IMR-90 (cell line): ENCODE results near the gene MRPL38. TPM values are rescaled to one million over a fixed set of nuclear protein-coding genes. Genes with fewer than 3 reads are reported as not detected.

Source experiments
- ATAC-seq: fragments of 200-7000 bp; cut with Tn5 transposase; 2 replicates; pipeline ENCODE4 v1.9.1; 2020; ENCODE audit warnings: low read depth, mild to moderate bottlenecking, moderate library complexity
- BruUV-seq: library from RNA; stranded (reverse); fragments of 400-500 nt; replicated peaks from 2 replicates; lab custom pipeline; 2021; lab: Mats Ljungman, UMichigan
- CTCF ChIA-PET: fragments of 300-600 bp; formaldehyde crosslinking; extraction: SDS; loops from one replicate; lab custom pipeline; 2021; ENCODE audit warnings: antibody characterized with exemption; lab: Yijun Ruan, JAX
- POLR2A ChIA-PET: fragments of 300-600 bp; sonication (Branson Sonifier 250); formaldehyde crosslinking; loops from one replicate; lab custom pipeline; 2022; ENCODE audit warnings: antibody characterized with exemption; ENCODE audit not compliant: unreplicated experiment; lab: Charles Lee
- DNase-seq: peaks from one replicate; pipeline ENCODE4 v3.0.0; 2013
- H2AFZ ChIP-seq: replicated peaks from 2 replicates; pipeline ENCODE3; 2013; ENCODE audit warnings: low read length, mild to moderate bottlenecking; ENCODE audit not compliant: poor library complexity
- H2AK5ac ChIP-seq: 2 replicates; pipeline ENCODE4 v1.6.1; 2013; ENCODE audit warnings: low read depth, low read length, inconsistent platforms
- H2AK9ac ChIP-seq: replicated peaks from 2 replicates; pipeline ENCODE3; 2013; ENCODE audit warnings: mild to moderate bottlenecking, low read depth, low read length, moderate library complexity; ENCODE audit not compliant: poor library complexity
- H2BK120ac ChIP-seq: 2 replicates; pipeline ENCODE4 v1.6.1; 2013; ENCODE audit warnings: low read depth, low read length, inconsistent platforms
- H2BK15ac ChIP-seq: 3 replicates; pipeline ENCODE4 v1.6.1; 2013; ENCODE audit warnings: low read depth, low read length, inconsistent platforms
- H2BK20ac ChIP-seq: 2 replicates; pipeline ENCODE4 v1.6.1; 2013; ENCODE audit warnings: low read depth, mild to moderate bottlenecking, inconsistent platforms, low read length, moderate library complexity
- H2BK5ac ChIP-seq: 2 replicates; pipeline ENCODE4 v1.6.1; 2013; ENCODE audit warnings: mild to moderate bottlenecking, low read depth, low read length, inconsistent platforms; ENCODE audit not compliant: poor library complexity, severe bottlenecking
- H3K14ac ChIP-seq: replicated peaks from 2 replicates; pipeline ENCODE4 v1.6.1; 2013; ENCODE audit warnings: low read depth, low read length, inconsistent platforms
- H3K18ac ChIP-seq: 2 replicates; pipeline ENCODE4 v1.6.1; 2013; ENCODE audit warnings: low read depth, low read length, control low read depth
- H3K23ac ChIP-seq: 2 replicates; pipeline ENCODE4 v1.6.1; 2013; ENCODE audit warnings: low read depth, low read length, inconsistent platforms
- H3K27ac ChIP-seq: 2 replicates; pipeline ENCODE4 v1.5.1; 2013; ENCODE audit warnings: mild to moderate bottlenecking, control low read depth, low read length; ENCODE audit not compliant: insufficient read depth
- H3K27me3 ChIP-seq: 2 replicates; pipeline ENCODE4 v1.6.1; 2013; ENCODE audit warnings: low read length; ENCODE audit not compliant: control insufficient read depth, insufficient read depth
- H3K36me3 ChIP-seq: 2 replicates; pipeline ENCODE4 v1.6.1; 2013; ENCODE audit warnings: low read length, mixed read lengths; ENCODE audit not compliant: control insufficient read depth, insufficient read depth
- H3K4ac ChIP-seq: 2 replicates; pipeline ENCODE4 v1.6.1; 2013; ENCODE audit warnings: low read depth, low read length, inconsistent platforms
- H3K4me1 ChIP-seq: 2 replicates; pipeline ENCODE4 v1.6.1; 2013; ENCODE audit warnings: low read length, mixed read lengths; ENCODE audit not compliant: control insufficient read depth, insufficient read depth
- H3K4me2 ChIP-seq: 2 replicates; pipeline ENCODE4 v1.6.1; 2013; ENCODE audit warnings: low read depth, mild to moderate bottlenecking, control low read depth, low read length, moderate library complexity
- H3K4me3 ChIP-seq: 2 replicates; pipeline ENCODE4 v1.5.1; 2013; ENCODE audit warnings: low read depth, mild to moderate bottlenecking, control low read depth, low read length, moderate library complexity; ENCODE audit not compliant: insufficient read depth
- H3K56ac ChIP-seq: 2 replicates; pipeline ENCODE4 v1.6.1; 2013; ENCODE audit warnings: low read length, inconsistent platforms; ENCODE audit not compliant: insufficient read depth; ENCODE audit errors: extremely low read depth
- H3K79me1 ChIP-seq, 2 experiments: 2 replicates each; pipeline ENCODE4 v1.6.1; 2013; ENCODE audit warnings: low read length in 2 of 2, inconsistent platforms in 1 of 2, low read depth in 1 of 2
- H3K9ac ChIP-seq: 2 replicates; pipeline ENCODE4 v1.6.1; 2013; ENCODE audit warnings: low read depth, low read length, control low read depth
- H3K9me1 ChIP-seq: 2 replicates; pipeline ENCODE4 v1.6.1; 2013; ENCODE audit warnings: low read length, inconsistent platforms; ENCODE audit not compliant: insufficient read depth
- H3K9me3 ChIP-seq: 2 replicates; pipeline ENCODE4 v1.6.1; 2013; ENCODE audit warnings: low read length; ENCODE audit not compliant: control insufficient read depth, insufficient read depth
- H4K20me1 ChIP-seq: 2 replicates; pipeline ENCODE4 v1.6.1; 2013; ENCODE audit warnings: low read length, inconsistent platforms; ENCODE audit not compliant: insufficient read depth
- H4K5ac ChIP-seq: 2 replicates; pipeline ENCODE4 v1.6.1; 2013; ENCODE audit warnings: mild to moderate bottlenecking, low read depth, low read length, control low read depth
- H4K8ac ChIP-seq, 2 experiments: 2 replicates each; pipeline ENCODE4 v1.6.1; 2013; ENCODE audit warnings: low read depth in 2 of 2, low read length in 2 of 2, control low read depth in 1 of 2, inconsistent platforms in 1 of 2
- H4K91ac ChIP-seq: 2 replicates; pipeline ENCODE4 v1.6.1; 2013; ENCODE audit warnings: low read depth, low read length, inconsistent platforms; ENCODE audit not compliant: insufficient read depth
- BHLHE40 ChIP-seq: fragments of 150-350 bp; IDR thresholded peaks from 2 replicates; pipeline ENCODE4 v1.6.1; 2016; ENCODE audit warnings: mild to moderate bottlenecking, low read depth, low read length
- CEBPB ChIP-seq: IDR thresholded peaks from 2 replicates; pipeline ENCODE4 v1.6.1; 2012; ENCODE audit warnings: low read depth, low read length, improper control_type of control experiment
- CHD1 ChIP-seq: IDR thresholded peaks from 2 replicates; pipeline ENCODE4 v1.6.1; 2012; ENCODE audit warnings: low read depth, low read length, improper control_type of control experiment
- FOS ChIP-seq: fragments of 150-350 bp; IDR thresholded peaks from 2 replicates; pipeline ENCODE4 v1.6.1; 2016; ENCODE audit warnings: low read depth, low read length
- MAFK ChIP-seq: IDR thresholded peaks from 2 replicates; pipeline ENCODE4 v1.6.1; 2012; ENCODE audit warnings: low read depth, low read length, improper control_type of control experiment
- MAZ ChIP-seq: IDR thresholded peaks from 2 replicates; pipeline ENCODE4 v1.6.1; 2012; ENCODE audit warnings: low read depth, mild to moderate bottlenecking, low read length, improper control_type of control experiment, moderate library complexity, borderline replicate concordance
- MXI1 ChIP-seq: IDR thresholded peaks from 2 replicates; pipeline ENCODE4 v1.6.1; 2012; ENCODE audit warnings: low read depth, mild to moderate bottlenecking, low read length, moderate library complexity, borderline replicate concordance
- NFE2L2 ChIP-seq: fragments of 150-350 bp; IDR thresholded peaks from 2 replicates; pipeline ENCODE4 v1.6.1; 2016; ENCODE audit warnings: low read depth, mild to moderate bottlenecking, low read length
- POLR2A ChIP-seq: IDR thresholded peaks from 2 replicates; pipeline ENCODE4 v1.6.1; 2012; ENCODE audit warnings: mild to moderate bottlenecking, low read depth, low read length
- RAD21 ChIP-seq: IDR thresholded peaks from 2 replicates; pipeline ENCODE4 v1.6.1; 2012; ENCODE audit warnings: low read length, improper control_type of control experiment
- RCOR1 ChIP-seq: IDR thresholded peaks from 2 replicates; pipeline ENCODE4 v1.6.1; 2012; ENCODE audit warnings: mild to moderate bottlenecking, low read length, improper control_type of control experiment; ENCODE audit not compliant: insufficient replicate concordance
- SMC3 ChIP-seq: fragments of 150-350 bp; IDR thresholded peaks from 2 replicates; pipeline ENCODE4 v1.6.1; 2016; ENCODE audit warnings: low read depth, mild to moderate bottlenecking, antibody characterized with exemption, low read length, moderate library complexity
- WGBS, 2 experiments: methylation state at CpG; one replicate each; pipeline versions ENCODE4 v1.1.5 to v1.1.7; 2013; ENCODE audit warnings: missing lambda C conversion rate in 2 of 2; ENCODE audit not compliant: insufficient read length in 1 of 2; ENCODE audit errors: extremely low coverage in 2 of 2; 5-methylcytosine and 5-hydroxymethylcytosine counted together
- dilution Hi-C: fragments of 300-500 bp; cut with HindIII; formaldehyde crosslinking; loops from one replicate; pipeline ENCODE4 v1.14.3; 2018; ENCODE audit warnings: low sequenced_read_pairs; ENCODE audit not compliant: unreplicated experiment
- in situ Hi-C: fragments of 300-500 bp; cut with MboI; formaldehyde crosslinking; loops from 3 replicates; pipeline ENCODE4 v1.14.3; 2019; ENCODE audit warnings: low sequenced_read_pairs, inconsistent platforms, mixed read lengths
- intact Hi-C: fragments of 100-400 bp; cut with micrococcal nuclease; formaldehyde crosslinking; loops from 2 replicates; pipeline ENCODE4 v1.10.0; 2022
- polyA plus RNA-seq, 3 experiments: library from polyadenylated mRNA; depleted of rRNA; stranded (reverse); fragments of >200 nt; gene quantifications; 2 replicates each; pipeline ENCODE4 v1.2.3, GENCODE V29; 2012; ENCODE audit warnings: low replicate concordance in 1 of 3
- total RNA-seq: library from RNA; depleted of rRNA; stranded (reverse); fragments of >200 nt; gene quantifications from 2 replicates; pipeline ENCODE4 v1.2.3, GENCODE V29; 2012
- TF ChIP-seq, protein P1 (sequence below): fragments of 150-350 bp; IDR thresholded peaks from 2 replicates; pipeline ENCODE4 v1.6.1; 2017; ENCODE audit warnings: mild to moderate bottlenecking, antibody characterized with exemption, low read length, low read depth
- TF ChIP-seq, protein P2 (sequence below): conservative IDR thresholded peaks from 2 replicates; pipeline ENCODE4 v1.5.1; 2012; ENCODE audit warnings: mild to moderate bottlenecking, low read depth, low read length, improper control_type of control experiment

Gene MRPL38
- total and polyA plus RNA-seq, 2 of the 4 experiments (the other 2 are of a cell fraction): 13.3 to 42.5 TPM

DNA sequence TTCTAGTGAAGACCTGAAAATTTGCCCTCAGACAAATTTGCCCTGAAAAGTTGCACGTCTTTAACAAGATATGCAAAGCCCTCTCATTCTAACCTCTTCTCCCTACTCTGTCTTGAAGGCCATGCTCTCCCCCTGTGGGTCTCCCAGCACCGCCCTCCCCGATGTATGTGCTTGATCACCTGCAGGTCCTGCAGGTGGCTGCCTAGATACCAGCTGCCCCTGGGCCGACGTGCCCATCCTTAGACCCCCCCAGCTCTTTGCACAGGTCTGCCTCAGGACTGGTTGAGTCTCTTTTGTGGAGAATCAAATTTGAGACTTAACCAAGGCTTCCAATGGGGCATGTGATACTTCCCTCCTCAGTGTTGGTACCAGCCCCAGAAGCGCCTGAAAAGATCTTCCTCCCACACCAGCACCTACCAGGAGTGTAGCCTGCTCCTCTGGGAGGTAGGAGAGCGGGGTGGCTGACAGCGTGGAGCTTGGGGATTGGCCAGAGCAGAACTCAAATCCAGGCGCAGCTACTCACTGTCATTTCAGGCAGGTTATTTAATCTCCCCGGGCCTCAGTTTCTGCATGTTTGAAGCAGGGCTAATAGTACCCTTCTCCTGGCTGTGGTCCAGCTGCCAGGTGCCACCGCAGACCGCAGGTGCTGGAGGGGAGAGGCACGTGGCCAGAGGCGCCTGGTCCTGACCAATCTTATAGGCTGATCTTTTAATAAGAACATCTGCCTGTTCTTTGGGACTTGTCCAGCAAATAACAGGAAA lies 4.5 kb upstream of the MRPL38 start:
- Histone ChIP-seq H4K5ac (no peak overlapping the region), H2AK9ac (no peak overlapping the region), H2AK5ac (no peak overlapping the region), H3K18ac (no peak overlapping the region), H3K4me3 (no peak overlapping the region), H4K20me1 (no peaks in the 10 kb centered on the region), H3K56ac (no peak overlapping the region), H4K91ac (no peak overlapping the region), H3K36me3 (peaks cover 4% of the 10 kb centered on the region; the same call in 1 of the 2 replicates), H2AFZ (no peak overlapping the region), H3K27ac (no peak overlapping the region), H3K9me1 (0 out of 2 replicates have a peak, but pooled peaks cover 3% of the 10 kb centered on the region), H3K9ac (no peak overlapping the region), H2BK15ac (no peak overlapping the region), H2BK120ac (no peak overlapping the region), H3K9me3 (no peaks in the 10 kb centered on the region), H3K4me2 (no peak overlapping the region), H4K8ac (no peak overlapping the region), H2BK5ac (no peak overlapping the region), H3K4ac (no peak overlapping the region), H3K4me1 (peaks cover 2% of the 10 kb centered on the region; the same call in 1 of the 2 replicates), H3K23ac (no peak overlapping the region), H3K27me3 (no peaks in the 10 kb centered on the region), H3K79me1 (peaks cover under 1 to 8% of the 10 kb centered on the region in 2 experiments; a peak in 2 of 4 replicates), H2BK20ac (no peak overlapping the region), H3K14ac (no peak overlapping the region)
- dilution Hi-C loops (no loop called here), intact Hi-C loops (loop anchor here (5.0 to 10.0 kb wide), 2 partner anchors 33 to 166 kb away; partner anchors contain the start of genes FBF1, GALR2, SRP68 and ZACN), in situ Hi-C loops (loop anchor here (10.0 kb wide), 1 partner anchor 376 kb away; no protein-coding TSS in a partner anchor)
- BruUV-seq: no TSS peak
- no peak for DNase-seq
- 91% methylated on average over 8 of the region's 14 CpGs; no CpG with 5 or more reads in 1 of the 2 experiments for WGBS, 2 experiments
- no peak for ATAC-seq
- ChIA-PET CTCF (interaction anchor here (0.7 kb wide), 1 partner anchor 60 kb away, joined by 3 read pairs; no protein-coding TSS in a partner anchor), POLR2A (interaction anchor here (0.8 kb wide), 1 partner anchor 10 kb away, joined by 5 read pairs; no protein-coding TSS in a partner anchor)
- no peak for TF ChIP-seq RAD21
- TF ChIP-seq MAZ: no peak
- no peak for TF ChIP-seq POLR2A
- no peak for TF ChIP-seq MAFK
- TF ChIP-seq, protein P1, sequence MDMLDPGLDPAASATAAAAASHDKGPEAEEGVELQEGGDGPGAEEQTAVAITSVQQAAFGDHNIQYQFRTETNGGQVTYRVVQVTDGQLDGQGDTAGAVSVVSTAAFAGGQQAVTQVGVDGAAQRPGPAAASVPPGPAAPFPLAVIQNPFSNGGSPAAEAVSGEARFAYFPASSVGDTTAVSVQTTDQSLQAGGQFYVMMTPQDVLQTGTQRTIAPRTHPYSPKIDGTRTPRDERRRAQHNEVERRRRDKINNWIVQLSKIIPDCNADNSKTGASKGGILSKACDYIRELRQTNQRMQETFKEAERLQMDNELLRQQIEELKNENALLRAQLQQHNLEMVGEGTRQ: no peak
- no peak for TF ChIP-seq CHD1
- no peak for TF ChIP-seq SMC3
- TF ChIP-seq MXI1: no peak
- no peak for TF ChIP-seq CEBPB
- TF ChIP-seq, protein P2, sequence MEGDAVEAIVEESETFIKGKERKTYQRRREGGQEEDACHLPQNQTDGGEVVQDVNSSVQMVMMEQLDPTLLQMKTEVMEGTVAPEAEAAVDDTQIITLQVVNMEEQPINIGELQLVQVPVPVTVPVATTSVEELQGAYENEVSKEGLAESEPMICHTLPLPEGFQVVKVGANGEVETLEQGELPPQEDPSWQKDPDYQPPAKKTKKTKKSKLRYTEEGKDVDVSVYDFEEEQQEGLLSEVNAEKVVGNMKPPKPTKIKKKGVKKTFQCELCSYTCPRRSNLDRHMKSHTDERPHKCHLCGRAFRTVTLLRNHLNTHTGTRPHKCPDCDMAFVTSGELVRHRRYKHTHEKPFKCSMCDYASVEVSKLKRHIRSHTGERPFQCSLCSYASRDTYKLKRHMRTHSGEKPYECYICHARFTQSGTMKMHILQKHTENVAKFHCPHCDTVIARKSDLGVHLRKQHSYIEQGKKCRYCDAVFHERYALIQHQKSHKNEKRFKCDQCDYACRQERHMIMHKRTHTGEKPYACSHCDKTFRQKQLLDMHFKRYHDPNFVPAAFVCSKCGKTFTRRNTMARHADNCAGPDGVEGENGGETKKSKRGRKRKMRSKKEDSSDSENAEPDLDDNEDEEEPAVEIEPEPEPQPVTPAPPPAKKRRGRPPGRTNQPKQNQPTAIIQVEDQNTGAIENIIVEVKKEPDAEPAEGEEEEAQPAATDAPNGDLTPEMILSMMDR: no peak
- no peak for TF ChIP-seq RCOR1
- no peak for TF ChIP-seq FOS
- no peak for TF ChIP-seq BHLHE40
- TF ChIP-seq NFE2L2: no peak
